Trophoblast cell (in vitro differentiated cells and primary cell): ENCODE measurements around the gene SEMA4D.
A peak's percentile ranks its signal among the peaks of the same experiment; 100 is the strongest.

Experiments used
- DNase-seq, 2 donors: peaks; one replicate each; pipeline ENCODE4 v3.0.0-alpha.2; 2016
- H2AFZ ChIP-seq: 2 replicates; pipeline ENCODE4 v1.6.1; 2013; ENCODE audit warnings: low read length, moderate library complexity, mild to moderate bottlenecking; ENCODE audit not compliant: insufficient read depth, poor library complexity
- H2AK5ac ChIP-seq: 2 replicates; pipeline ENCODE4 v1.6.1; 2013; ENCODE audit warnings: mild to moderate bottlenecking, low read length
- H2BK120ac ChIP-seq: 2 replicates; pipeline ENCODE4 v1.6.1; 2013; ENCODE audit warnings: low read length, mild to moderate bottlenecking, moderate library complexity; ENCODE audit not compliant: insufficient read depth, poor library complexity
- H2BK12ac ChIP-seq: 2 replicates; pipeline ENCODE4 v1.6.1; 2013; ENCODE audit warnings: mild to moderate bottlenecking, low read length, moderate library complexity
- H2BK5ac ChIP-seq: 2 replicates; pipeline ENCODE4 v1.6.1; 2013; ENCODE audit warnings: low read length, low read depth, moderate library complexity, mild to moderate bottlenecking; ENCODE audit not compliant: poor library complexity
- H3K14ac ChIP-seq: 2 replicates; pipeline ENCODE4 v1.6.1; 2013; ENCODE audit warnings: mild to moderate bottlenecking, low read length
- H3K18ac ChIP-seq: 2 replicates; pipeline ENCODE4 v1.6.1; 2013; ENCODE audit warnings: mild to moderate bottlenecking, low read length
- H3K23ac ChIP-seq: 2 replicates; pipeline ENCODE4 v1.6.1; 2013; ENCODE audit warnings: low read length
- H3K27ac ChIP-seq: 2 replicates; pipeline ENCODE4 v1.5.1; 2013; ENCODE audit warnings: low read depth, mild to moderate bottlenecking, inconsistent platforms, low read length, moderate library complexity
- H3K27me3 ChIP-seq: 2 replicates; pipeline ENCODE4 v1.6.1; 2013; ENCODE audit warnings: inconsistent platforms, mild to moderate bottlenecking, low read length, moderate library complexity; ENCODE audit not compliant: insufficient read depth
- H3K36me3 ChIP-seq, 2 experiments: 1 replicate in 1 of 2; 2 replicates in 1 of 2; pipeline ENCODE4 v1.6.1; 2013; ENCODE audit warnings: low read length in 2 of 2, mild to moderate bottlenecking in 2 of 2, moderate library complexity in 1 of 2; ENCODE audit not compliant: insufficient read depth in 2 of 2, control insufficient read depth in 1 of 2
- H3K4ac ChIP-seq: 2 replicates; pipeline ENCODE4 v1.6.1; 2013; ENCODE audit warnings: low read depth, mild to moderate bottlenecking, low read length, moderate library complexity
- H3K4me1 ChIP-seq, 2 experiments: 1 replicate in 1 of 2; 2 replicates in 1 of 2; pipeline ENCODE4 v1.6.1; 2013; ENCODE audit warnings: low read length in 2 of 2, mild to moderate bottlenecking in 2 of 2, moderate library complexity in 1 of 2; ENCODE audit not compliant: insufficient read depth in 2 of 2, control insufficient read depth in 1 of 2
- H3K4me2 ChIP-seq: 2 replicates; pipeline ENCODE4 v1.6.1; 2013; ENCODE audit warnings: inconsistent platforms, mild to moderate bottlenecking, low read length, moderate library complexity
- H3K4me3 ChIP-seq: 2 replicates; pipeline ENCODE4 v1.5.1; 2013; ENCODE audit warnings: mild to moderate bottlenecking, low read depth, low read length, inconsistent platforms
- H3K79me1 ChIP-seq: one replicate; pipeline ENCODE4 v1.6.1; 2013; ENCODE audit warnings: low read length
- H3K79me2 ChIP-seq: 2 replicates; pipeline ENCODE4 v1.6.1; 2013; ENCODE audit warnings: low read length, mild to moderate bottlenecking; ENCODE audit not compliant: control insufficient read depth, insufficient read depth, poor library complexity
- H3K9ac ChIP-seq: 2 replicates; pipeline ENCODE4 v1.6.1; 2013; ENCODE audit warnings: mild to moderate bottlenecking, low read length
- H3K9me3 ChIP-seq: 2 replicates; pipeline ENCODE4 v1.6.1; 2013; ENCODE audit warnings: low read depth, mild to moderate bottlenecking, control low read depth, inconsistent platforms, low read length; ENCODE audit not compliant: insufficient read depth
- H4K12ac ChIP-seq: 2 replicates; pipeline ENCODE4 v1.6.1; 2013; ENCODE audit warnings: low read depth, mild to moderate bottlenecking, low read length, moderate library complexity
- H4K8ac ChIP-seq: 2 replicates; pipeline ENCODE4 v1.6.1; 2013; ENCODE audit warnings: low read depth, mild to moderate bottlenecking, low read length, moderate library complexity
- H4K91ac ChIP-seq: one replicate; pipeline ENCODE4 v1.6.1; 2013; ENCODE audit warnings: low read depth, mild to moderate bottlenecking, low read length, moderate library complexity
- WGBS: extraction: QIAGEN DNeasy Blood & Tissue Kit; methylation state at CpG from one replicate; pipeline ENCODE4 v1.1.7; 2013; ENCODE audit warnings: missing lambda C conversion rate; ENCODE audit not compliant: insufficient read length, insufficient coverage; ENCODE audit errors: extremely low coverage; 5-methylcytosine and 5-hydroxymethylcytosine counted together

The SEMA4D gene

GRCh38 chr9:89535461-89535860, 37.5 kb upstream of the SEMA4D start:
- no peak overlapping the region for H2AK5ac ChIP-seq
- no CpG with 5 or more reads among the region's 3 CpGs for WGBS
- H4K91ac ChIP-seq, result no peak overlapping the region
- no peaks in the 10 kb centered on the region for H3K79me1 ChIP-seq
- H3K4me2 ChIP-seq, result no peak overlapping the region
- H3K23ac ChIP-seq, result no peak overlapping the region
- no peak overlapping the region for H4K12ac ChIP-seq
- H3K4ac ChIP-seq, result no peak overlapping the region
- no peak overlapping the region for H2BK5ac ChIP-seq
- H3K79me2 ChIP-seq, result no peaks in the 10 kb centered on the region
- H3K4me3 ChIP-seq, result no peak overlapping the region
- no peak overlapping the region for H3K18ac ChIP-seq
- no peak for DNase-seq
- H4K8ac ChIP-seq, result no peak overlapping the region
- peaks cover 18% of the 10 kb centered on the region for H3K9me3 ChIP-seq
- H2BK12ac ChIP-seq, result no peak overlapping the region
- no peak overlapping the region for H2AFZ ChIP-seq
- no peak overlapping the region for H2BK120ac ChIP-seq
- no peak overlapping the region for H3K9ac ChIP-seq
- no peak overlapping the region for H3K27ac ChIP-seq
- H3K4me1 ChIP-seq, result no peaks in the 10 kb centered on the region
- no peaks in the 10 kb centered on the region for H3K36me3 ChIP-seq
- H3K14ac ChIP-seq, result no peak overlapping the region
- H3K27me3 ChIP-seq, result no peaks in the 10 kb centered on the region

- no peak overlapping the region for H2AK5ac ChIP-seq
- H3K79me1 ChIP-seq, result no peaks in the 10 kb centered on the region
- no peaks in the 10 kb centered on the region for H3K27me3 ChIP-seq
- peak overlapping the region; percentile 18 for H3K23ac ChIP-seq
- no peak overlapping the region for H3K4ac ChIP-seq
- no peak overlapping the region for H3K4me2 ChIP-seq
- no peak overlapping the region for H3K9ac ChIP-seq
- no peak overlapping the region for H2BK120ac ChIP-seq
- H2BK12ac ChIP-seq, result no peak overlapping the region
- DNase-seq, result no peak
- no peak overlapping the region for H3K27ac ChIP-seq
- H3K79me2 ChIP-seq, result no peaks in the 10 kb centered on the region
- no peak overlapping the region for H4K8ac ChIP-seq
- H3K4me1 ChIP-seq, result no peaks in the 10 kb centered on the region
- H2BK5ac ChIP-seq, result no peak overlapping the region
- H2AFZ ChIP-seq, result no peak overlapping the region
- no CpG with 5 or more reads among the region's 13 CpGs for WGBS
- H4K12ac ChIP-seq, result no peak overlapping the region
- no peak overlapping the region for H3K14ac ChIP-seq
- H3K36me3 ChIP-seq, result no peaks in the 10 kb centered on the region
- peaks cover 18% of the 10 kb centered on the region for H3K9me3 ChIP-seq
- H4K91ac ChIP-seq, result no peak overlapping the region
- H3K4me3 ChIP-seq, result no peak overlapping the region
- no peak overlapping the region for H3K18ac ChIP-seq
Observed at GRCh38 chr9:89534515-89535287, 36.8 kb upstream of the SEMA4D start.

- no peak overlapping the region for H2AK5ac ChIP-seq
- H2BK120ac ChIP-seq, result no peak overlapping the region
- no peak overlapping the region for H3K14ac ChIP-seq
Observed at GRCh38 chr9:89533411-89534095, 35.6 kb upstream of the SEMA4D start.

GRCh38 chr9:89532944-89533343, 35.0 kb upstream of the SEMA4D start:
- Histone ChIP-seq H3K27ac (no peak overlapping the region), H3K9ac (no peak overlapping the region), H4K91ac (no peak overlapping the region), H3K14ac (no peak overlapping the region), H3K4me3 (no peak overlapping the region), H3K18ac (no peak overlapping the region), H3K4me1 (no peaks in the 10 kb centered on the region), H3K79me1 (no peaks in the 10 kb centered on the region), H3K27me3 (no peaks in the 10 kb centered on the region), H2BK5ac (no peak overlapping the region), H2AFZ (no peak overlapping the region), H3K23ac (no peak overlapping the region), H4K8ac (no peak overlapping the region), H3K36me3 (no peaks in the 10 kb centered on the region), H3K79me2 (no peaks in the 10 kb centered on the region), H4K12ac (no peak overlapping the region), H2BK120ac (no peak overlapping the region), H3K4ac (no peak overlapping the region), H2AK5ac (no peak overlapping the region), H2BK12ac (no peak overlapping the region), H3K4me2 (no peak overlapping the region), H3K9me3 (peaks cover 15% of the 10 kb centered on the region)
- no peak for DNase-seq
- no CpG with 5 or more reads among the region's 1 CpG for WGBS

More at GRCh38 chr9:89533411-89534095, 35.6 kb upstream of the SEMA4D start:
- H3K9me3 ChIP-seq, result peaks cover 15% of the 10 kb centered on the region
- H3K18ac ChIP-seq, result no peak overlapping the region
- H3K79me1 ChIP-seq, result no peaks in the 10 kb centered on the region
- no peaks in the 10 kb centered on the region for H3K27me3 ChIP-seq
- no peak overlapping the region for H3K4ac ChIP-seq
- no peak overlapping the region for H3K4me2 ChIP-seq
- H4K91ac ChIP-seq, result no peak overlapping the region
- peak; percentile 25 to 28 for DNase-seq
- whole genome bisulfite sequencing, result no CpG with 5 or more reads among the region's 10 CpGs
- H2BK5ac ChIP-seq, result no peak overlapping the region
- H2BK12ac ChIP-seq, result no peak overlapping the region
- no peak overlapping the region for H3K23ac ChIP-seq
- no peak overlapping the region for H3K4me3 ChIP-seq
- H4K12ac ChIP-seq, result no peak overlapping the region
- H3K36me3 ChIP-seq, result no peaks in the 10 kb centered on the region
- no peak overlapping the region for H4K8ac ChIP-seq
- no peaks in the 10 kb centered on the region for H3K4me1 ChIP-seq
- H2AFZ ChIP-seq, result no peak overlapping the region
- no peaks in the 10 kb centered on the region for H3K79me2 ChIP-seq
- H3K27ac ChIP-seq, result no peak overlapping the region
- H3K9ac ChIP-seq, result no peak overlapping the region
